ENCODE data around the gene ARMC2. TPM values are rescaled to one million over a fixed set of nuclear protein-coding genes. Genes with fewer than 3 reads are reported as not detected.

ARMC2 gene
- total and polyA plus RNA-seq, 5 donors from 2014 or later, result 3.5 to 12.5 (median 7.3) TPM

DNA sequence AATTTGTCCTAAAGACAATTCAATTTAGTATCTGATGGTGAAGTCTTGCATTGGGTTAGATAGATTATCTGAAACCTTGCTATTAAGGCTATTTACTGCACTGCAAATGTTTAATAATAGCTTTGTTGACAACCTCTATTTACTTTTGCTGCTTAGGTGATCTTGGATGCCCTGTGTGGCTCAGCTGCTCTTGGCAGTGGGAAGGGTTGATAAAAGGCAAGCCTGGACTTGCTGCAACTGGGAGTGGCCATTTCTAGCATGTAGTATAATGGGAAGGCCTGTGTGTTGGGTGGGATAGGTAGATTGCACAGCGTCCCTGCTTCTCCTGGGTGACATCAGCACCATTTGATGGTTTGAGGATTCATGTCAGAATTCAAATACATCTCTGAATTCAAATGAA, 49.1 kb downstream of the ARMC2 start:
- Histone ChIP-seq H3K36me3 (ENCODE audit: control insufficient read depth, insufficient read depth, low read length) (no peaks in the 10 kb centered on the region), H3K4me1 (ENCODE audit: control insufficient read depth, insufficient read depth, low read length, poor library complexity, severe bottlenecking) (peaks cover 50% of the 10 kb centered on the region), H3K4me3 (ENCODE audit: low read depth, low read length) (no peak overlapping the region), H3K9me3 (ENCODE audit: control insufficient read depth in 2 of 2, low read length in 2 of 2) (no peaks in the 10 kb centered on the region), H3K27ac (ENCODE audit: insufficient read depth, low read length, poor library complexity, severe bottlenecking) (no peak overlapping the region), H3K27me3 (ENCODE audit: control insufficient read depth, insufficient read depth, low read length) (no peaks in the 10 kb centered on the region)
- peak overlapping the region in 1 of 4 donors; percentile 49 for H3K4me3 Mint-ChIP-seq
- peaks cover 18 to 55% (median 39%) of the 10 kb centered on the region in 4 donors for H3K4me1 Mint-ChIP-seq
- no peaks in the 10 kb centered on the region for H3K27me3 Mint-ChIP-seq
- no peak overlapping the region for H3K27ac Mint-ChIP-seq
- DNase-seq (no peak), ATAC-seq (ENCODE audit: low read depth in 2 of 2) (no peak)
- no peaks in the 10 kb centered on the region for H3K9me3 Mint-ChIP-seq
- peaks cover 3% of the 10 kb centered on the region for H3K36me3 Mint-ChIP-seq

DNA sequence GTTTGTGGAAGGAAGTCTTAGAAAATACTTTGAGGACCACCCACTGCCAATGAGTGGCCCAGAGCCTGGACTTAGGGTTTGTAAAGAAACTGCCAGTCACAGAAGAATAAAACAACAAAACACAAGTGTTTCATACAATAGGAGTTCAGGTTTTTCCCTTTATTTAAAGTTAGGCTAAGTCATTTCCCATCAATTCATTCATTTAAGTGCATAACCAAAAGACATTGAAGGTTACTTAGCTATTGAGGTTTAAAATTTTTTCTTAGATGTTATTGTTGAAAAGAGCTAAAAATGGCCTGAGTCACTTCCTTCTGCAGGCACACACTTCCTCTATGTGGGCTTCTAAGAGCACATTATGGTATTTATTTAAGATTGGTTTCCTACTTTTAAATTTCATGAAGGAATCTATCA, 54.2 kb downstream of the ARMC2 start:
- H3K36me3 Mint-ChIP-seq, result peaks cover 3% of the 10 kb centered on the region
- H3K27ac ChIP-seq (ENCODE audit: insufficient read depth, low read length, poor library complexity, severe bottlenecking), result peak overlapping the region; percentile 24
- H3K4me3 ChIP-seq (ENCODE audit: low read depth, low read length), result peak overlapping the region; percentile 65
- peak overlapping the region; percentile 62 to 72 (median 66) for H3K4me3 Mint-ChIP-seq
- peaks cover 30% of the 10 kb centered on the region for H3K4me1 ChIP-seq (ENCODE audit: control insufficient read depth, insufficient read depth, low read length, poor library complexity, severe bottlenecking)
- H3K27ac Mint-ChIP-seq, result peak overlapping the region; percentile 47 to 89 (median 79)
- peak; percentile 74 to 79 for ATAC-seq (ENCODE audit: low read depth in 2 of 2)
- H3K4me1 Mint-ChIP-seq, result peaks cover 12 to 37% (median 25%) of the 10 kb centered on the region in 4 donors
- no peaks in the 10 kb centered on the region for H3K9me3 Mint-ChIP-seq
- no peaks in the 10 kb centered on the region for H3K36me3 ChIP-seq (ENCODE audit: control insufficient read depth, insufficient read depth, low read length)
- no peaks in the 10 kb centered on the region for H3K27me3 Mint-ChIP-seq
- H3K27me3 ChIP-seq (ENCODE audit: control insufficient read depth, insufficient read depth, low read length), result no peaks in the 10 kb centered on the region
- DNase-seq, result peak in 2 of 3 donors; percentile 24 to 64
- H3K9me3 ChIP-seq (ENCODE audit: control insufficient read depth in 2 of 2, low read length in 2 of 2), result no peaks in the 10 kb centered on the region

- H3K27me3 Mint-ChIP-seq, result no peaks in the 10 kb centered on the region
- Histone ChIP-seq H3K9me3 (ENCODE audit: control insufficient read depth in 2 of 2, low read length in 2 of 2) (no peaks in the 10 kb centered on the region), H3K27ac (ENCODE audit: insufficient read depth, low read length, poor library complexity, severe bottlenecking) (no peak overlapping the region), H3K4me3 (ENCODE audit: low read depth, low read length) (no peak overlapping the region), H3K27me3 (ENCODE audit: control insufficient read depth, insufficient read depth, low read length) (no peaks in the 10 kb centered on the region), H3K4me1 (ENCODE audit: control insufficient read depth, insufficient read depth, low read length, poor library complexity, severe bottlenecking) (peaks cover 30% of the 10 kb centered on the region), H3K36me3 (ENCODE audit: control insufficient read depth, insufficient read depth, low read length) (no peaks in the 10 kb centered on the region)
- DNase-seq (no peak), ATAC-seq (ENCODE audit: low read depth in 2 of 2) (no peak)
- no peaks in the 10 kb centered on the region for H3K9me3 Mint-ChIP-seq
- H3K4me3 Mint-ChIP-seq, result no peak overlapping the region
- peak overlapping the region; percentile 0 to 1 (median 0) for H3K27ac Mint-ChIP-seq
- H3K36me3 Mint-ChIP-seq, result peaks cover 3% of the 10 kb centered on the region
- H3K4me1 Mint-ChIP-seq, result peaks cover 12 to 31% (median 21%) of the 10 kb centered on the region in 4 donors
Measured at GRCh38 chr6:108903796-108904195, 55.6 kb downstream of the ARMC2 start.

- no peak overlapping the region for H3K27ac Mint-ChIP-seq
- Histone ChIP-seq H3K27ac (ENCODE audit: insufficient read depth, low read length, poor library complexity, severe bottlenecking) (no peak overlapping the region), H3K36me3 (ENCODE audit: control insufficient read depth, insufficient read depth, low read length) (no peaks in the 10 kb centered on the region), H3K27me3 (ENCODE audit: control insufficient read depth, insufficient read depth, low read length) (no peaks in the 10 kb centered on the region), H3K4me1 (ENCODE audit: control insufficient read depth, insufficient read depth, low read length, poor library complexity, severe bottlenecking) (peaks cover 30% of the 10 kb centered on the region), H3K4me3 (ENCODE audit: low read depth, low read length) (no peak overlapping the region), H3K9me3 (ENCODE audit: control insufficient read depth in 2 of 2, low read length in 2 of 2) (no peaks in the 10 kb centered on the region)
- H3K27me3 Mint-ChIP-seq, result no peaks in the 10 kb centered on the region
- no peaks in the 10 kb centered on the region for H3K9me3 Mint-ChIP-seq
- peaks cover 3% of the 10 kb centered on the region for H3K36me3 Mint-ChIP-seq
- H3K4me3 Mint-ChIP-seq, result no peak overlapping the region
- H3K4me1 Mint-ChIP-seq, result peaks cover 12 to 28% (median 21%) of the 10 kb centered on the region in 4 donors
- DNase-seq (no peak), ATAC-seq (ENCODE audit: low read depth in 2 of 2) (no peak)
Measured at GRCh38 chr6:108904741-108905140, 56.5 kb downstream of the ARMC2 start.

DNA sequence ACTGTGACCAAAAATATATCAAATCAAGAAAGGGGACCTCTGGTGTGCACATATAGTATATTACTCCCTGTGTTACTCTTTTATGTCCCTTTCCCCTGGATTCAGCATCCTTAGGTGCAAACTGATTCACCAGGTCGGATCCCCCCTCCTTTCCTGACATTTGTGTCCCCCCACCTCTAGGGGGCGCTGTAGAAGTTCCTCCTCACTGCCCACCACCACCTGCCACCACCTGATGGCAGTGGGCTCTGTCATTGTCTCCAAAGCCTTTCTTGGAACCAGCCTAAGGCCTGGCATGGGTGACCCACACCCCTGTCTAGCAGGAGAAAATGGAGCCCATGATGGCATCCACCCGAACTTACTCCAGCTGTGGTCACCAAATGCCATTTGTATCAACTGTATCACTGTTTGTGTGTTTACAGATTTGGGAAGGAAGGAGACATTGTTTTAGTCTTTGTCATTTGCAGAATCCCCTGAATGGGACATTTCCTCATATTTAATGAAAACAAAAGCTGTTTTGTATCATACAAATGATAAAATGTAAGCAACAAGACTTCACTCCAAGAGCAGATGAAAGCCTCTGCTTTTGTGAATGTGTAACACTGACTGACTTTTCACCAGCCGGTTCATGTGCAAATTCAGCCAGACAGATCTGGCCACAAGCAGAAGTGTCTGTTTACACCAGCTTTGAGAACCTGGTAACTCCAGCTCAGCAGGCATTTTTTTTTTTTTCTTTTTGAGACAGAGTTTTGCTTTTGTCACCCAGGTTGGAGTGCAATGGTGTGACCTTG, 66.2 kb downstream of the ARMC2 start:
- DNase-seq (peak; percentile 13 to 56 (median 22)), ATAC-seq (ENCODE audit: low read depth in 2 of 2) (no peak)
- peaks cover 6% of the 10 kb centered on the region for H3K36me3 Mint-ChIP-seq
- peaks cover 0 to 2% (median 0%) of the 10 kb centered on the region in 7 donors for H3K9me3 Mint-ChIP-seq
- Histone ChIP-seq H3K9me3 (ENCODE audit: control insufficient read depth in 2 of 2, low read length in 2 of 2) (no peaks in the 10 kb centered on the region), H3K36me3 (ENCODE audit: control insufficient read depth, insufficient read depth, low read length) (no peaks in the 10 kb centered on the region), H3K4me3 (ENCODE audit: low read depth, low read length) (no peak overlapping the region), H3K27ac (ENCODE audit: insufficient read depth, low read length, poor library complexity, severe bottlenecking) (no peak overlapping the region), H3K4me1 (ENCODE audit: control insufficient read depth, insufficient read depth, low read length, poor library complexity, severe bottlenecking) (no peaks in the 10 kb centered on the region), H3K27me3 (ENCODE audit: control insufficient read depth, insufficient read depth, low read length) (no peaks in the 10 kb centered on the region)
- H3K4me1 Mint-ChIP-seq, result peaks cover 4 to 6% (median 4%) of the 10 kb centered on the region in 4 donors
- H3K27me3 Mint-ChIP-seq, result peaks cover 4% of the 10 kb centered on the region
- H3K4me3 Mint-ChIP-seq, result no peak overlapping the region
- H3K27ac Mint-ChIP-seq, result no peak overlapping the region

- peak overlapping the region in 2 of 3 donors; percentile 2 to 44 for H3K27ac Mint-ChIP-seq
- no peak for DNase-seq
- Histone ChIP-seq H3K36me3 (ENCODE audit: control insufficient read depth, insufficient read depth, low read length) (no peaks in the 10 kb centered on the region), H3K4me1 (ENCODE audit: control insufficient read depth, insufficient read depth, low read length, poor library complexity, severe bottlenecking) (no peaks in the 10 kb centered on the region), H3K4me3 (ENCODE audit: low read depth, low read length) (no peak overlapping the region), H3K27me3 (ENCODE audit: control insufficient read depth, insufficient read depth, low read length) (no peaks in the 10 kb centered on the region), H3K27ac (ENCODE audit: insufficient read depth, low read length, poor library complexity, severe bottlenecking) (no peak overlapping the region), H3K9me3 (ENCODE audit: control insufficient read depth in 2 of 2, low read length in 2 of 2) (no peaks in the 10 kb centered on the region)
- peaks cover 0 to 2% (median 0%) of the 10 kb centered on the region in 7 donors for H3K9me3 Mint-ChIP-seq
- ATAC-seq (ENCODE audit: low read depth in 2 of 2), result no peak
- H3K36me3 Mint-ChIP-seq, result peaks cover 8% of the 10 kb centered on the region
- H3K4me3 Mint-ChIP-seq, result no peak overlapping the region
- H3K4me1 Mint-ChIP-seq, result peaks cover 7 to 13% (median 10%) of the 10 kb centered on the region in 4 donors
- peaks cover under 1% of the 10 kb centered on the region for H3K27me3 Mint-ChIP-seq
Measured at GRCh38 chr6:108915258-108915657, 67.0 kb downstream of the ARMC2 start.

DNA sequence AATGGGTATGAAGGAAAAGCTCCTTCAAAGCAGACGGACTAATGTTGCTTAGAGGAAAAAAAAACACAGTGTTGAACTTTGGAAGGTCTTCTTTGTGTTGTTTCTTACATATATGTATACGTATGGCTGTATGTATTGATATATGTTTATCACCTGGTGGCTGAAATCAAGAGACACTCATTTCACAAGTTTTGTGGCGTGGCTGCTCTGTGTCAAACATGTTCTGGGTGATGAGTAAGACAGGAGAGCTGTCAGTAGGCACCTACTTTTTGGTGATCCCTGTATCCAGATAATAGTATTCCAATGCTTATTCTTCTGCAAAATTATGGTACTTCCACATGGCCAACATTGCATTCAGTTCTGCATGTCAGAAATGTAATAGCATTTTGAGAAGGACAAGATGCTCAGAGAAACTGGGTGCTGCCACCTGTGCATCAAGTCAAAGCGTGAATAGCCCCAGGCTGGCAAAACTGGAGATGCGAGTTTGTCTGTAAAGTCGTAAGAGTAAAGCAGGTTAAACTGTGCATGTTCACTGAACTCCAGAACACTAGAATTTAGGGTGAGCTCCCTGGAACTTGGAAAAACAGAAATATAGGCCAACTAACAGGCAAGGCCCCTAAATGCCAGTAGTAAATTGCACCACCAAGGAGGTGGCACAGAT, 67.9 kb downstream of the ARMC2 start:
- Histone ChIP-seq H3K9me3 (ENCODE audit: control insufficient read depth in 2 of 2, low read length in 2 of 2) (no peaks in the 10 kb centered on the region), H3K27ac (ENCODE audit: insufficient read depth, low read length, poor library complexity, severe bottlenecking) (no peak overlapping the region), H3K4me1 (ENCODE audit: control insufficient read depth, insufficient read depth, low read length, poor library complexity, severe bottlenecking) (peaks cover 7% of the 10 kb centered on the region), H3K27me3 (ENCODE audit: control insufficient read depth, insufficient read depth, low read length) (no peaks in the 10 kb centered on the region), H3K36me3 (ENCODE audit: control insufficient read depth, insufficient read depth, low read length) (no peaks in the 10 kb centered on the region), H3K4me3 (ENCODE audit: low read depth, low read length) (no peak overlapping the region)
- peak overlapping the region in 1 of 3 donors; percentile 2 for H3K27ac Mint-ChIP-seq
- no peaks in the 10 kb centered on the region for H3K27me3 Mint-ChIP-seq
- H3K36me3 Mint-ChIP-seq, result peaks cover 8% of the 10 kb centered on the region
- no peak for DNase-seq
- H3K4me1 Mint-ChIP-seq, result peaks cover 15 to 20% (median 18%) of the 10 kb centered on the region in 4 donors
- no peak for ATAC-seq (ENCODE audit: low read depth in 2 of 2)
- H3K9me3 Mint-ChIP-seq, result peaks cover 0 to 2% (median 0%) of the 10 kb centered on the region in 7 donors
- no peak overlapping the region for H3K4me3 Mint-ChIP-seq
